K562 (cell line): ENCODE results near the gene CDH2. TPM values are rescaled to one million over a fixed set of nuclear protein-coding genes. Genes with fewer than 3 reads are reported as not detected.

Experiments
- C11orf30 ChIP-seq: fragments of 450-650 bp; IDR thresholded peaks from 2 replicates; pipeline ENCODE4 v1.6.1; 2016; ENCODE audit warnings: low read depth, mild to moderate bottlenecking
- CUX1 ChIP-seq: fragments of 200-800 bp; sonication (Bioruptor generic); IDR thresholded peaks from 2 replicates; pipeline ENCODE4 v1.6.1; 2016; ENCODE audit warnings: missing genetic modification characterization, missing compliant biosample characterization
- HSF4 ChIP-seq: fragments of 250-450 bp; sonication (Bioruptor Pico); IDR thresholded peaks from 2 replicates; pipeline ENCODE4 v2.1.2; 2022; ENCODE audit warnings: mild to moderate bottlenecking, moderate library complexity, borderline replicate concordance
- JUN ChIP-seq, 2 experiments: sonication (generic) in 1 of 2; formaldehyde crosslinking in 1 of 2; IDR thresholded peaks; 2 replicates each; pipeline versions ENCODE4 v1.6.1 to v1.8.0; 2012 to 2022; ENCODE audit warnings: borderline replicate concordance in 2 of 2, mild to moderate bottlenecking in 2 of 2, improper control_type of control experiment in 1 of 2, low read depth in 1 of 2, low read length in 1 of 2, missing genetic modification reagents in 1 of 2
- NCOA4 ChIP-seq: fragments of 450-650 bp; IDR thresholded peaks from 2 replicates; pipeline ENCODE4 v1.6.1; 2018; ENCODE audit warnings: mild to moderate bottlenecking; ENCODE audit not compliant: partially characterized antibody
- POLR3G ChIP-seq: IDR thresholded peaks from 2 replicates; pipeline ENCODE4 v1.6.1; 2011; ENCODE audit not compliant: insufficient read length, insufficient replicate concordance; ENCODE audit errors: extremely low read depth
- SRSF3 ChIP-seq: fragments of 200-400 bp; formaldehyde crosslinking; IDR thresholded peaks from 2 replicates; pipeline ENCODE4 v1.6.1; 2016; ENCODE audit warnings: mild to moderate bottlenecking, low read length, moderate library complexity; ENCODE audit not compliant: insufficient read depth
- polyA plus RNA-seq, 8 experiments: library from polyadenylated mRNA; depleted of rRNA in 4 of 8; stranded (reverse) in 5 of 8; unstranded in 3 of 8; fragments of >200 nt; fragmentation: Nextera tagmentation in 2 of 8; fragmentation: Illumina TruSeq in 1 of 8; extraction: Ambion mirVana in 2 of 8; extraction: Trizol in 1 of 8; gene quantifications; 2 replicates each; pipeline versions ENCODE4 v1.2.1 to v1.2.3, GENCODE V29; 2011 to 2014; ENCODE audit warnings: inconsistent platforms in 1 of 8, missing spikeins in 1 of 8
- total RNA-seq, 7 experiments: library from RNA; depleted of rRNA in 6 of 7; stranded (reverse); fragments of >200 nt in 6 of 7; fragmentation: Illumina TruSeq in 2 of 7; extraction: Trizol in 2 of 7; gene quantifications; 2 replicates each; pipeline versions ENCODE4 v1.2.1 to v1.2.3, GENCODE V29; 2011 to 2021; ENCODE audit warnings: low replicate concordance in 1 of 7
- TF ChIP-seq, protein P1 (sequence below), 3 experiments: IDR thresholded peaks in 2 of 3; conservative IDR thresholded peaks in 1 of 3; 2 replicates each; pipeline ENCODE4 v1.5.1; 2011 to 2012; ENCODE audit warnings: low read length in 3 of 3, mild to moderate bottlenecking in 3 of 3, control low read depth in 2 of 3, improper control_type of control experiment in 1 of 3, inconsistent platforms in 1 of 3, low read depth in 1 of 3, mixed read lengths in 1 of 3, moderate library complexity in 1 of 3; ENCODE audit not compliant: insufficient read depth in 2 of 3

CDH2 gene
- total and polyA plus RNA-seq, 9 of the 15 experiments (the other 6 are each of a cell fraction or from before 2014, with no cell fraction given): 0.04 TPM; not detected in 8

- TF ChIP-seq JUN (IDR thresholded peaks at IDR 0.05; ENCODE audit: borderline replicate concordance, low read depth, low read length) (no peak), JUN (CRISPR knock-in tag; IDR thresholded peaks at IDR 0.05; ENCODE audit: borderline replicate concordance) (no peak), C11orf30 (no peak), CUX1 (CRISPR knock-in tag) (no peak), SRSF3 (no peak), POLR3G (no peak), HSF4 (CRISPR knock-in tag) (no peak), NCOA4 (no peak)
- TF ChIP-seq, protein P1, sequence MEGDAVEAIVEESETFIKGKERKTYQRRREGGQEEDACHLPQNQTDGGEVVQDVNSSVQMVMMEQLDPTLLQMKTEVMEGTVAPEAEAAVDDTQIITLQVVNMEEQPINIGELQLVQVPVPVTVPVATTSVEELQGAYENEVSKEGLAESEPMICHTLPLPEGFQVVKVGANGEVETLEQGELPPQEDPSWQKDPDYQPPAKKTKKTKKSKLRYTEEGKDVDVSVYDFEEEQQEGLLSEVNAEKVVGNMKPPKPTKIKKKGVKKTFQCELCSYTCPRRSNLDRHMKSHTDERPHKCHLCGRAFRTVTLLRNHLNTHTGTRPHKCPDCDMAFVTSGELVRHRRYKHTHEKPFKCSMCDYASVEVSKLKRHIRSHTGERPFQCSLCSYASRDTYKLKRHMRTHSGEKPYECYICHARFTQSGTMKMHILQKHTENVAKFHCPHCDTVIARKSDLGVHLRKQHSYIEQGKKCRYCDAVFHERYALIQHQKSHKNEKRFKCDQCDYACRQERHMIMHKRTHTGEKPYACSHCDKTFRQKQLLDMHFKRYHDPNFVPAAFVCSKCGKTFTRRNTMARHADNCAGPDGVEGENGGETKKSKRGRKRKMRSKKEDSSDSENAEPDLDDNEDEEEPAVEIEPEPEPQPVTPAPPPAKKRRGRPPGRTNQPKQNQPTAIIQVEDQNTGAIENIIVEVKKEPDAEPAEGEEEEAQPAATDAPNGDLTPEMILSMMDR (IDR thresholded peaks at IDR 0.05 in 2 of 3, conservative IDR thresholded peaks at IDR 0.05 in 1 of 3; ENCODE audit: insufficient read depth in 2 of 3, low read depth in 1 of 3, low read length in 3 of 3): no peak
Observed at GRCh38 chr18:28091197-28091596, 85.7 kb downstream of the CDH2 start (continued).
